Measurements from ENCODE around the gene LPCAT4. TPM values are rescaled to one million over a fixed set of nuclear protein-coding genes. Genes with fewer than 3 reads are reported as not detected.

Gene LPCAT4
- total RNA-seq, 4 donors from 2014 or later: 7.5 to 14.9 (median 11.5) TPM

DNA sequence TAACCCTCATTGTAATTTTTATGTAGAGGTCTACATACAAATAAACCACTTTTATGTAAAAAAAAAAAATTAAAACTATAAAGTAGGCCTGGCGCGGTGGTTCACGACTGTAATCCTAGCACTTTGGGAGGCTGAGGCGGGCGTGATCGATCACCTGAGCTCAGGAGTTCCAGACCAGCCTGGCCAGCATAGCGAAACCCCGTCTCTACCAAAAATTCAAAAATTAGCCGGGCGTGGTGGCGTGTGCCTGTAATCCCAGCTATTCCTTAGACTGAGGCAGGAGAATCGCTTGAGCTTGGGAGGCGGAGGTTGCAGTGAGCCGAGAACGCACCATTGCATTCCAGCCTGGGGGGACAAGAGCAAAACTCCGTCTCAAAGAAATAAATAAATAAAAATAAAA is 28.6 kb downstream of the LPCAT4 start:
- 70% methylated on average over 16 of the region's 16 CpGs for WGBS
- Histone ChIP-seq H3K27me3 (no peaks in the 10 kb centered on the region), H3K4me1 (peaks cover 36 to 63% (median 50%) of the 10 kb centered on the region in 4 donors), H3K27ac (replicated peaks in 1 of 4) (peak overlapping the region; percentile 82 to 90 (median 88)), H3K36me3 (peaks cover 0 to 30% (median 7%) of the 10 kb centered on the region in 4 donors), H3K4me3 (peak overlapping the region; percentile 78 to 97 (median 88)), H3K9me3 (no peaks in the 10 kb centered on the region)
- intact Hi-C loops (cut with DNase I): loop anchor here (10.0 kb wide), 1 partner anchor 234 kb away; the partner anchor contains the start of genes EMC7 and PGBD4
- TF ChIP-seq, protein P1, sequence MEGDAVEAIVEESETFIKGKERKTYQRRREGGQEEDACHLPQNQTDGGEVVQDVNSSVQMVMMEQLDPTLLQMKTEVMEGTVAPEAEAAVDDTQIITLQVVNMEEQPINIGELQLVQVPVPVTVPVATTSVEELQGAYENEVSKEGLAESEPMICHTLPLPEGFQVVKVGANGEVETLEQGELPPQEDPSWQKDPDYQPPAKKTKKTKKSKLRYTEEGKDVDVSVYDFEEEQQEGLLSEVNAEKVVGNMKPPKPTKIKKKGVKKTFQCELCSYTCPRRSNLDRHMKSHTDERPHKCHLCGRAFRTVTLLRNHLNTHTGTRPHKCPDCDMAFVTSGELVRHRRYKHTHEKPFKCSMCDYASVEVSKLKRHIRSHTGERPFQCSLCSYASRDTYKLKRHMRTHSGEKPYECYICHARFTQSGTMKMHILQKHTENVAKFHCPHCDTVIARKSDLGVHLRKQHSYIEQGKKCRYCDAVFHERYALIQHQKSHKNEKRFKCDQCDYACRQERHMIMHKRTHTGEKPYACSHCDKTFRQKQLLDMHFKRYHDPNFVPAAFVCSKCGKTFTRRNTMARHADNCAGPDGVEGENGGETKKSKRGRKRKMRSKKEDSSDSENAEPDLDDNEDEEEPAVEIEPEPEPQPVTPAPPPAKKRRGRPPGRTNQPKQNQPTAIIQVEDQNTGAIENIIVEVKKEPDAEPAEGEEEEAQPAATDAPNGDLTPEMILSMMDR (IDR thresholded peaks at IDR 0.05): no peak
- TF ChIP-seq POLR2AphosphoS5 (IDR thresholded peaks at IDR 0.05) (no peak), POLR2A (IDR thresholded peaks at IDR 0.05; ENCODE audit: low read depth) (no peak), EP300 (IDR thresholded peaks at IDR 0.05) (no peak)
- DNase-seq (ENCODE audit: extremely low spot score): no peak

DNA sequence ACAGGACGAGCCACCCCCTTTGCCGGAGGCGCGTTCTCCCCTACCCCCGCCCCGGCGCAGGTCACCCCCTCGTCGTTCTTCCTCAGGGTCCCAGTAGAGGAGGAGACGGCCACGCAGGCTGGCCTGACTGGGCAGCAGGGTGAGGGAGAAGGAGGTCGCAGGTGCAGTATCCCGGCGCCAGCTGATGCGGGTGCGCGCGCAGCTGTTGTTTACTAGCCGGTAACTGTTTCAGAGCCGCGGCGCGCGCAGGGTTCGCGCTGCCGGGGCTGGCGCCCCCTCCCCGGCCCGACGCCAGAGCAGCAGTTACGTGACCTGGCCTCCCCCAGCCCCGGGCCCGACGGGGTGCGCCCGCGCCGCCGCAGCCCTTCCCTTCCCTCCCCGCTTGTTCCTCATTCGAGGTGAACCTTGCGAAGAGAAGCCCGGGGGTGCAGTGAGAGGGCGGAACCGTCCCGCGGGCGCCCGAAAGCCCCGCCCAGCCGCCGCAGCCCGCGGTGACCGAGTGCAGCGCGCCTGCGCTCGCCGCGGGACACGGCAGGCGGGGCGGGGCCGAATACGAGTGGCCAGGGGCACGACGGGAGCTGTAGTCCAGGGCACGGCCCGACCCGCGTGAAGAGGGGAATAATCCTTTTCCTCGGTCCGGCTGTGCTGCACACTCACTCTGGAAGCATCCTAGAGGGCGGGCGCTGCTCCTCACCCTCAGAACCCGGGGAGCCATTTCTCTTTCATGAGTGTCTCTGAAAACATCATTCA is 29.3 kb downstream of the LPCAT4 start, which contains the start of gene SLC12A6:
TSS of gene SLC12A6 (minus strand) at position 225 of the 750 bp plus-strand sequence. CDS start 1,101 bp downstream, outside the sequence.
- Histone ChIP-seq H3K36me3 (peaks cover 0 to 30% (median 7%) of the 10 kb centered on the region in 4 donors), H3K9me3 (no peaks in the 10 kb centered on the region), H3K4me1 (peaks cover 36 to 61% (median 50%) of the 10 kb centered on the region in 4 donors), H3K27me3 (no peaks in the 10 kb centered on the region), H3K27ac (replicated peaks in 1 of 4) (peak within 1 kb of the TSS; percentile 82 to 90 (median 88)), H3K4me3 (peak within 1 kb of the TSS; percentile 78 to 97 (median 88))
- DNase-seq (ENCODE audit: extremely low spot score): peak; percentile 94
- 0% methylated on average over 12 of the region's 78 CpGs for WGBS
- TF ChIP-seq POLR2A (IDR thresholded peaks at IDR 0.05; ENCODE audit: low read depth) (peak; percentile 44), POLR2AphosphoS5 (IDR thresholded peaks at IDR 0.05) (peak in 1 of 2 donors; percentile 78), EP300 (IDR thresholded peaks at IDR 0.05) (no peak)
- TF ChIP-seq, protein P1 (IDR thresholded peaks at IDR 0.05): peak in 1 of 3 experiments; percentile 16
- intact Hi-C loops (cut with DNase I): loop anchor here (10.0 kb wide), 1 partner anchor 233 kb away; the partner anchor contains the start of genes EMC7 and PGBD4

DNA sequence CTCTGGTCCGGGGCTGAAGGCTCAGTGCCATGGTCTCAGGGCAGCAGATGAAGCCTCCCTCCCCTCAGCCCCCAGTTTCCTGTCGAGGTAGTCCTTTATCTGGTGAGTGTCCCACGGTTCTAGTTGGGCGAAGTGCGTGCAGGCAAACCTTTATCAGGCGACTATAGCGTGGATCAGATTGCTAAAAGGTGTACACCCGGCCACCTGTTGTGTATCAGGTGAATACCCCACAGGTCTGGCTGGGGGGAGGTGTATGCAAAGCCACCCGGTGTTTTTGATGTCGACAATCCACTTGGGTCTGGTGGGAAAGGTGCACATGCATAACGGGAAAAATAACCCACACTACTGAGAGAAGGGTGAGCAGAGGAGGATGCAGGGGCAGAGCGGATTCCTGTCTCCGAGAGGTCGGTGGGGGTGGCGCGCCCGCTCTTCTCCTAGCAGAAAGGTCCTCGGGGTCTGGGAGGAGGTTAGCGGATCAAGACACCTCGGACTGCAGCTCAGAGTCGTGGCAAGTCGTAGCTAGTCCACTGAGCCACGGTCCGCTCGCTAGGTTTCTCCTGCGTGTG is 29.9 kb downstream of the LPCAT4 start:
- intact Hi-C loops (cut with DNase I): loop anchor here (10.0 kb wide), 1 partner anchor 232 kb away; the partner anchor contains the start of genes EMC7 and PGBD4
- DNase-seq (ENCODE audit: extremely low spot score): no peak
- H3K4me3 ChIP-seq: peak overlapping the region; percentile 78 to 97 (median 88)
- TF ChIP-seq POLR2AphosphoS5 (IDR thresholded peaks at IDR 0.05) (no peak), EP300 (IDR thresholded peaks at IDR 0.05) (no peak), POLR2A (IDR thresholded peaks at IDR 0.05; ENCODE audit: low read depth) (no peak)
- TF ChIP-seq, protein P1 (IDR thresholded peaks at IDR 0.05): no peak
- H3K36me3 ChIP-seq: peaks cover 0 to 30% (median 10%) of the 10 kb centered on the region in 4 donors
- H3K4me1 ChIP-seq: peaks cover 32 to 57% (median 45%) of the 10 kb centered on the region in 4 donors
- 2% methylated on average over 14 of the region's 26 CpGs for WGBS
- no peaks in the 10 kb centered on the region for H3K9me3 ChIP-seq
- H3K27ac ChIP-seq (replicated peaks in 1 of 4): peak overlapping the region; percentile 82 to 90 (median 88)
- no peaks in the 10 kb centered on the region for H3K27me3 ChIP-seq

DNA sequence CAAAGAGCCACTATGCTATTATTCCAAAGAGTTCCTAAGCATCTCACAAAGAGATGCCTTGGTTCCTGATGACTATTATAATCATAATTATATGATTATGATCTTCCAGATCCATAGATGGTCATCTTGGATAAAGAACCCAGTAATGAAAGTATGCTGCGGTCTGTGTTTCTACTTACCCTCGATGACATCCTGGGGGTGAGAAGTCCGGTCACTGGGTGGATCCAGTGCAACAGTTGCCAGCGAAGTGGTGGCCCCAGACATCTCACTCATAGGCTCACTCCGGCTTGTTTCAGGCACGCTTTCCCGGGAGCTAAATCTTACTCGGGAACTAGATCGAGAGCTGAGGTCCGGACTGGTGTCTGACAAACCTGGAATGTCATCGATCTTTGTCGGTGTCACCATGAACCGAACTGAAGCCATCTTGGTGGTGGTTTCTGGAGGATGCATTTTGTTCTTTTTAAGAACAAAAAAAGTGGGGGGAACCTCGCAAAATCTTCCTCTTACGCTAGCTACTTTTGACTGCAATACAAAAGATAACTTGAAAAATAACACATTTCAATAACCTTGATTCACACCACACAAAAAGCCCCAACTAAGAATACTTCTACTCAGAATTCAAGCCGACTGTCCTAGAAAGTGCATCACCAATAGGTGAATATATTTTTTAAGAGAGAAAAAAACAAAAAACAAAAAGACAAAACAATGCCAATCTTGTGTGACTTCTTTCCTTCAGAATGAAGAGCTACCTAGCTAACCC is 30.6 kb downstream of the LPCAT4 start:
- TF ChIP-seq, protein P1 (IDR thresholded peaks at IDR 0.05): no peak
- TF ChIP-seq EP300 (IDR thresholded peaks at IDR 0.05) (no peak), POLR2A (IDR thresholded peaks at IDR 0.05; ENCODE audit: low read depth) (no peak), POLR2AphosphoS5 (IDR thresholded peaks at IDR 0.05) (no peak)
- WGBS: 83% methylated on average over 15 of the region's 16 CpGs
- Histone ChIP-seq H3K36me3 (peaks cover 0 to 24% (median 10%) of the 10 kb centered on the region in 4 donors), H3K4me1 (peaks cover 26 to 50% (median 39%) of the 10 kb centered on the region in 4 donors), H3K9me3 (no peaks in the 10 kb centered on the region), H3K27ac (replicated peaks in 1 of 4) (peak overlapping the region in 2 of 4 donors; percentile 88 to 90), H3K4me3 (peak overlapping the region; percentile 78 to 97 (median 88)), H3K27me3 (no peaks in the 10 kb centered on the region)
- intact Hi-C loops (cut with DNase I): loop anchor here (10.0 kb wide), 1 partner anchor 232 kb away; the partner anchor contains the start of genes EMC7 and PGBD4
- DNase-seq (ENCODE audit: extremely low spot score): no peak
